GM19351 (cell line): ENCODE data around the gene SULT1B1.

ENCODE experiments used
- ATAC-seq: cut with Tn5 transposase; IDR thresholded peaks from one replicate; pipeline ENCODE4 v1.9.1; 2021; ENCODE audit warnings: mild to moderate bottlenecking, moderate library complexity; ENCODE audit not compliant: unreplicated experiment

SULT1B1 gene

GRCh38 chr4:69750346-69750745 is 10.1 kb downstream of the SULT1B1 start:
- ATAC-seq: no peak

- ATAC-seq: no peak
Measured at GRCh38 chr4:69749771-69750170, 10.6 kb downstream of the SULT1B1 start.

- no peak for ATAC-seq
Measured at GRCh38 chr4:69748173-69748572, 12.2 kb downstream of the SULT1B1 start.

- no peak for ATAC-seq
Measured at GRCh38 chr4:69744157-69744478, 16.3 kb downstream of the SULT1B1 start.

GRCh38 chr4:69743476-69744156 is 16.8 kb downstream of the SULT1B1 start:
- no peak for ATAC-seq

- no peak for ATAC-seq
Measured at GRCh38 chr4:69742596-69742995, 17.8 kb downstream of the SULT1B1 start.

- no peak for ATAC-seq
Measured at GRCh38 chr4:69738872-69739271, 21.5 kb downstream of the SULT1B1 start.

- no peak for ATAC-seq
Measured at GRCh38 chr4:69735119-69735518, 25.3 kb downstream of the SULT1B1 start.

- ATAC-seq: no peak
Measured at GRCh38 chr4:69731847-69732246, 28.6 kb downstream of the SULT1B1 start.

GRCh38 chr4:69731241-69731640 is 29.2 kb downstream of the SULT1B1 start:
- no peak for ATAC-seq

- no peak for ATAC-seq
Measured at GRCh38 chr4:69730002-69730401, 30.4 kb downstream of the SULT1B1 start.

- ATAC-seq: no peak
Measured at GRCh38 chr4:69727926-69728325, 32.5 kb downstream of the SULT1B1 start.

- no peak for ATAC-seq
Measured at GRCh38 chr4:69727426-69727825, 33.0 kb downstream of the SULT1B1 start.

- no peak for ATAC-seq
Measured at GRCh38 chr4:69726971-69727370, 33.4 kb downstream of the SULT1B1 start.

GRCh38 chr4:69718396-69719271 is 41.8 kb downstream of the SULT1B1 start:
- ATAC-seq: no peak

- ATAC-seq: no peak
Measured at GRCh38 chr4:69717778-69718177, 42.6 kb downstream of the SULT1B1 start.

- no peak for ATAC-seq
Measured at GRCh38 chr4:69716654-69717053, 43.8 kb downstream of the SULT1B1 start.

- no peak for ATAC-seq
Measured at GRCh38 chr4:69714086-69714485, 46.3 kb downstream of the SULT1B1 start.

- no peak for ATAC-seq
Measured at GRCh38 chr4:69713593-69713992, 46.8 kb downstream of the SULT1B1 start.

GRCh38 chr4:69710580-69710979 is 49.8 kb downstream of the SULT1B1 start:
- no peak for ATAC-seq

GRCh38 chr4:69708211-69708610 is 52.2 kb downstream of the SULT1B1 start:
- ATAC-seq: no peak

- ATAC-seq: no peak
Measured at GRCh38 chr4:69707807-69708206, 52.6 kb downstream of the SULT1B1 start.
